Stimulated activated CD8-positive, alpha-beta memory T cell treated with anti-CD3 and anti-CD28 coated beads, Interleukin-12 subunit alpha, Interleukin-12 subunit beta, amount 100 ng/mL, for 4 hours (primary cell): Measurements from ENCODE around the gene PHF19.

Experiments
- DNase-seq: peaks from one replicate; pipeline ENCODE4 v3.0.0-alpha.2; 2020; ENCODE audit warnings: low read depth

Gene PHF19

DNA sequence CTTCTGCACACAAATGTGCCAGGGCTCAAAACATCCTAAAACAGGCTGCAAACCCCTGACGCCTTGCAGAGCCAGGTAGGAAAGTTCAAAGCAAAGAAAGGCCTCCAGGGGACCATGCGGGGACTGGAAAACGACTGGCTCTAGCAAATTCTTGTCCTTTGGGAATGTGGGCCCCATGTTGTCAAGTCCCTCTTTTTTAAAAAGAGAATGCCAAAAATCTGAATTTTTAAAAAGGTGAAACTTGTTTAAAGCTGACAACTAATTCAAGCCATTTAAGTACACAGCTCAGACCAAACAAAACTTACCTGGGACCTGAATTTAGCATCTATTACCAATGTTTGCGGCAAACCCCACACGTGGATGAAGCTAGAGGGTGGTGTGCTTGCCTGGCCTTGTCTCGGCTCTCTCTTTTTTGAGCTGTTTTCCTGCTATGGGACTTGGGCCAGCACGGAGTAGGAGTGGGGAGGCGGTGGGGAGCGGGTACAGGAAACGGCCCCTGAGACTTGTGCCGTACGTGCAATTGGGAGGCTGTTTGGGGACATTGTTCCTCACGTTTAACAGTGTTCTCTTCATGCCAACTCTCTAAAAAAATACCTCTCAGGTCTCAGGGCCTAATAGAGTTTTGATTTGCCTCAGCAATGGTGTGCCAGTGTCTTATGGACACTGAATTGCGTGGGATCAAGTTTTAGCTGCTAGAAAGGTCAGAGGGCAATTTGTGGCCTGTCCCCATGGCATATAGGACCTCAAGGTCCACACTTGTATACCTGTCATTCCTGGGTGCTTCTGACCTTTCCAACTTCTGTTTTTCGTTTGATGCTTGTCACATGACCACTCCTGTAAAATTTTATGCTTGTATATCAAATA is 15.1 kb upstream of the PHF19 start:
- DNase-seq = no peak

DNA sequence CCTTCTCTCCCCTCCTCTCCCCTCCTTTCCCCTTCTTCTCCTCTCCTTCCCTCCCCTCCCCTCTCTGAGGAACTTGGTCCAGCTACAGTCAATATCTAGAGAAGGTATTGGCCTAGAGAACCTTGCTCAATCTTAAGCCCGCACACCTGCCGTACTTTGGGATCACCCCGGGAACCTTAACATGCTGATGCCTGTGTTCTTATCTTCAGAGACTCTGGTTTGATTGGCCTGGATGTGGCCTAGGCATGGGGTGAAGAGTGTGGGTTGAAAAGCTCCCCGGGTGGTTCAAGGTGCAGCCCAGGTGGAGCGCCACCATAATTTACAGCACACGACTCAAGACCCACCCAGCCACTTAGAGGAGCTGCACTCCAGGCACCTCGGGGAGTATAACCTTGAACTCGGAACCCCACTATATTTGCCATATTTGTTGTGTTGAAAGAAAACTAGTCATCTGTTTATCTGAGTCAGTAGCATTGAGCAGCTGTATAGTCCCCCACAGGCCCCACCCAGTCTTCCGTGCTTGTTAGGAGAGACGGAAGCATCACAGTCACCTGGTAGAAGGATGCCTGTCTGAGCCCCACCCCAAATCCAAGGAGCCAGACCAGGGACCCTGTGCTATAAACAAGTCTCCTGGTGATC is 14.4 kb upstream of the PHF19 start:
- DNase-seq = no peak

DNA sequence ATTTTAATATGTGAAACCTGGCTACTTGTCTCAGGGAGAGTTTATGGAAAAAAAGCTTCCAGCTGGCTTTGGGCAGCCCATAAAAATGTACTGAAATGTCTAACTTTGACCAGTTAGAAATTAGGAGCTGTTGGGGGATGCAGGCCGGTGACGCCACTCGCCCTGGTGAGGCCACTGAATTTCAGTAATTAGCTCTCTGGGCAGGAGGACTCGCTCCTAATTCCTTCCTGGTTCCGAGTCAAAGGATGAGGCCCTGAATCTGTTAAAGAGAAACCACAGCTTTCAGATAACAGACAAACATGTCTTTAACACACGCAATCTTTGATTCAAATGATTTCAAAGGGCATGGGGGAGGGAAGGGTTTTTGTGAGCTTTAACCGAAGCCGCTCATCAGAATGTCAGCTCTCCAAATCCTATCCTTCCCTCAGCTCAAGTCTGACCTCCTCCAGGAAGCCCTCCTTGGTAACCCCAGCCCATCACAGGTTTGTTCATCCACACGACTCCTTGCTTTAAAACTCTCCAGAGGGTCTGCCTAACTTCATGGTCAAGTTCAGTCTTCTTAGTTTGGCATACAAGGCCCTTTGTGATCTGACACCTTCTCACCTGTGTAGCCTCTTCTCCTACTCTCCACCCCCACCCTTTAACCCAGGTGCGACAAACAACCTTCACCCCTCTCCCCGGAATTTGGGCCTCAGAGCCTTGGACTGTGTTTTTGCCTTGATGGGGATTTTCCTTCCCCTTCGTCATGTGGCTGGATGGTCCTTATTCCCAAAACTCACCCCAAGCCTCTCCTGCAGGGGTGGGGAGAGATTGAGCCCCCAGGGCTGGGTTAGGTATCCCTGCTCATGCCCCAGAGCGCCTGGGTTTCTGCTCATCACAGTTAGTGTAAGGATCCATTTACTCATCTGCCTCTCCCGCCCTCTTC is 13.6 kb upstream of the PHF19 start:
- DNase-seq = no peak

DNA sequence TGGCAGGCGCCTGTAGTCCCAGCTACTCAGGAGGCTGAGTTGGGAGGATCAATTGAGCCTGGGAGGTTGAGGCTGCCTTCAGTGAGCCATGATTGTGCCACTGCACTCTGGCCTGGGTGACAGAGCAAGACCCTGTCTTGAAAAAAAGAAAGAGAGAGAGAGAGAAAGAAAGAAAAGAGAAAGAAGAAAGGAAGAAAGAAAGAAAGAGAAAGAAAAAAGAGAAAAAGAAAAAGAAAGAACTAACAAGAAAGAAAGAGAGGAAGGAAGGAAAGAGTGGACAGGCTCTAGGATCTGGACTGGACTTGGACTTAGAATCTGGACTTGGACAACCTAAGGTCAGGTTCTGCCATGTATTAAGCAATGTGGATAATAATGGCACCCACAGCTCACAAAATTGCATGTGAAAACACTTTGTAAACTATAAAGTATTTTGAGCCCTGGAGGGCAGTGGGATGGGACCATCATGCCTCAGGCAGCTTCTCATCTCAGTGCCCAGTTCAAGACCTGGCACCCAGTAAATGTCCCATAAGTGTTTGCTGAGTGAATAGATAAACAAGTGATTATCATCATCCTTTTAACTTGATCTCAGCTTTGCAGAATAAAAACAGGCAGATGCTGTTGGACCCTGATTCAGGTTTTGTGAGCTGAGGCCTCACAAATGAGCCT is 12.8 kb upstream of the PHF19 start:
- no peak for DNase-seq

DNA sequence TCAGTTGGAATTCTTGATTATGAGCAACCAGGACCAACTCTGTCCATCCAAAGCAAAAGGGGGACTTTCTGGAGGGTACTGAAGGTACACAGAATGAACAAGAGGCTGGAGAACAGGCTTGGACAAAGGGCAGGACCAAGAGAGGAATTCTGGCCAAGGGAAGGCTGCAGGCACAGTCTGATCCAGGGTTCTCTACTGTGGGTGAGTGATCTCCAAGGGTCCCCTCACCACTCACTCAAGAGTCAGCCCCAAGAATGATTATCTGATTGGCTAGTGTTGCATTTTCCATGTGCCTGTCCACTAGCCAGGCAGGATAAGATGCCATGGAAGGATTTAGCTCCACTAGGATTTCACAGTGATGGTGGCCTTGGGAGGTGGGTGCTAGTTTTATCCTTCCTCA is 11.6 kb upstream of the PHF19 start:
- no peak for DNase-seq

DNA sequence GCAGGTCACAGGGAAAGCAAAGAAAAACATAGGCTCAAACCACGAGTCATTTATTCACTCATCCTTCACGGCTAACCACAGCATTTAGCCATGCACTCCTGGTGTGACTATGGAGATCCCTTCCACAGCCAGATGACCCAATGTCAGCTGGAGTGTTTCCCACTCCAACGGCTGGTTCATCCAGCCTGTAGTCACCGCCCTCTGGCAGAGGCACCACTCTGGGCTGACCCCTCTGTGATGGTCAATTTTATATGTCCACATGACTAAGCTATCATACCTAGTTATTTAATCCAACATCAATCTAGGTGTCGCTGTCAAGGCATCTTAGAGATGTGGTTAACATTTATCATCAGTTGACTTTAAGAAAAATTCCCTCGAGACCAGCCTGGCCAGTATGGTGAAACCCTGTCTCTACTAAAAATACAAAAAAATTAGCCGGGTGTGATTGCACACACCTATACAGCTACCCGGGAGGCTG is 9.5 kb upstream of the PHF19 start:
- DNase-seq = no peak

DNA sequence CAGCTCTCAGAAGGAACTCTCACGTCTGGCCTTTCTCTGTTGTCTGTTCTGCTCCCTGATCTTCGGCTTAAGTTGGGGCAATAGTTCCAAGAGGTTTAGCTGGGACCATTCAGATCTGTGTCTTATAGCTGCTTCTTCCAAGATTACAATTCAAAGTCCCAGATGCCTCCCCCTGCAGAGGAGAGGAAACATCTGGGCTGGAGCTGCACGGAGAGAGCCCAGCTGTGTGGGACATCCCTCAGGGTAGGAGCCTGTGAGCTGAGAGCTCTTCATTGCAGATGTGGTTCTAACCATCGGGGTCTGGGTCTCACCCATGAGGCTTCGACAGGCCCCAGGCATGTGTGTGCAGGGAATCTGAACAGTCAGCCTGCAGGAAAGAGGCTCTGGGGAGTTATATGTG is 9.0 kb upstream of the PHF19 start:
- DNase-seq = no peak

DNA sequence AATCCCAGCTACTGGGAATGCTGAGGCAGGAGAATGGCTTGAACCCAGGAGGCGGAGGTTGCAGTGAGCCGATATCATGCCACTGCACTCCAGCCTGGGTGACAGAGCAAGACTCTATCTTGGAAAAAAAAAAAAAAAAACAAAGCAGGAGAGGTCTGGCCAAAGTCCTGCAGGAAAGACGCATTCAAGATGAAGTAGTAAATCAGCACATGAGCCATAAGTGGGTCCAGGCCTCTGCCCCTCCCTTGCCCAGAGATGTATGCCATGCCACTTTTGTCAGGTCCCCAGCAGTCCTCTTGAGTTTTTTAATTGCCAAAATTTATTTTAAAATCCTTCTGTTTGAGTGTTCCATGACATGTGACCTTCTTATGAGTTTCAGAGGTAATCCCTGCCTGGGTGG is 8.5 kb upstream of the PHF19 start:
- DNase-seq = no peak

DNA sequence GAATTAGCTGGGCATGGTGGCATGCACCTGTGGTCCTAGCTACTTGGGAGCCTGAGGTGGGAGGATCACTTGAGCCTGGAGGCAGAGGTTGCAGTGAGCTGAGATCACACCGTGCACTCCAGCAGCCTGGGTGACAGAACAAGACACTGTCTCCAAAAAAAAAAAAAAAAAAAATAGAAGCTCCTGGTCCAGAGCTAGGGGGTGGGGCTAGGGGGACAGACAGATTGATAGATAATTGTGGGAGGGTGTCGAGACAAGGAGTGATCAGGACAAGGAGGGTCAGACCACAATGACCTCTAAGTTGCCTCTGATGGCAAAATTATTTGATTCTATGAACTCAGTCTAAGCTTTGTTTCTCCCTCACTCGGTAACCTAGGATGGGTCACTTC is 6.6 kb upstream of the PHF19 start:
- DNase-seq = no peak

DNA sequence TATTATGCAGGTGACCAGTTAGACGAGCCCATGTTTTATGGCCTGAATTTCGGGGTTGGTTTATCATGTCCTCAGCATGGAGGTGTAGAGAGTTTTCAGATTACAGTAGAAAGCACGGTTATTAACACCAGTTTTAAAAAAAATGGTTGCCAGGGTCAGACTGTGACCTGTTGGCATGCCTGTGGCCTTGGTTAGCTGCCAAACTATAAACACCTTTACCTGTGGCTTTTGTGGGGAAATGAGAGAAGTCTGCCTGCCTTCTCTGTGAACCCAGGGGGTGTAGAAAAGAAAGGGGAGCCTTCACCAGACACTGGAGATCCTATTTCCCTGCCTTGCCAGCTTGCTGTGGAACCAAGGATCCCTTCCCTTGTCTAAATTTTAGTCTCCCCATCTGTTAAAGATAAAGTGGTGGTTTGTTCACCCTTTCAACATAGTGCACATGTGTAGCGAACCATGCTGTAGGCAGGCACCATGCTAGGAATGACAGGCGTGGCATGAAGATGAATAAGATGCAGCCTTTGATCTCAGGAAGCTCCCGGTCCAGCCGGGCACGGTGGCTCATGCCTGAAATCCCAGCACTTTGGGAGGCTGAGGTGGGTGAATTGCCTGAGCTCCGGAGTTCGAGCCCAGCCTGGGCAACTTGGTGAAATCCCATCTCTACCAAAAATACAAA is 6.1 kb upstream of the PHF19 start:
- DNase-seq = no peak

DNA sequence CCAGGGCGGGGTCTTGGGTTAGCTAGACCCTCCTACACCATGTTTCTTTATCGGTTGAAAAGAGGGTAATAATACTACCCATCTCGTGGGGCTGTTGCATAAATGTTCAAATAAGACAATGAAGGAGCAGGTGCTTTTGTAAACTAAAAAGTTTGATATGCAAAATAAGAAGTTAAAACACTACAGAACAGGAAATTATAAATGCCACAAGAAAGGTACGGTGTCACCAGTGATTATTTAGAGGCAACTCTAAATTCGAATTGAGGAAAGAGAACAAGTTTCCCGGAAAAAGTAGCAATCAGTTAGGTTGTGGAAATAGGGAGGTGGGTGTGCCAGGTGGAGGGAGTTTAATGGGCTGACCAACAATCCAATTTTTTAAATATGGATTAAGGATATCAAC is 2.5 kb upstream of the PHF19 start:
- no peak for DNase-seq

DNA sequence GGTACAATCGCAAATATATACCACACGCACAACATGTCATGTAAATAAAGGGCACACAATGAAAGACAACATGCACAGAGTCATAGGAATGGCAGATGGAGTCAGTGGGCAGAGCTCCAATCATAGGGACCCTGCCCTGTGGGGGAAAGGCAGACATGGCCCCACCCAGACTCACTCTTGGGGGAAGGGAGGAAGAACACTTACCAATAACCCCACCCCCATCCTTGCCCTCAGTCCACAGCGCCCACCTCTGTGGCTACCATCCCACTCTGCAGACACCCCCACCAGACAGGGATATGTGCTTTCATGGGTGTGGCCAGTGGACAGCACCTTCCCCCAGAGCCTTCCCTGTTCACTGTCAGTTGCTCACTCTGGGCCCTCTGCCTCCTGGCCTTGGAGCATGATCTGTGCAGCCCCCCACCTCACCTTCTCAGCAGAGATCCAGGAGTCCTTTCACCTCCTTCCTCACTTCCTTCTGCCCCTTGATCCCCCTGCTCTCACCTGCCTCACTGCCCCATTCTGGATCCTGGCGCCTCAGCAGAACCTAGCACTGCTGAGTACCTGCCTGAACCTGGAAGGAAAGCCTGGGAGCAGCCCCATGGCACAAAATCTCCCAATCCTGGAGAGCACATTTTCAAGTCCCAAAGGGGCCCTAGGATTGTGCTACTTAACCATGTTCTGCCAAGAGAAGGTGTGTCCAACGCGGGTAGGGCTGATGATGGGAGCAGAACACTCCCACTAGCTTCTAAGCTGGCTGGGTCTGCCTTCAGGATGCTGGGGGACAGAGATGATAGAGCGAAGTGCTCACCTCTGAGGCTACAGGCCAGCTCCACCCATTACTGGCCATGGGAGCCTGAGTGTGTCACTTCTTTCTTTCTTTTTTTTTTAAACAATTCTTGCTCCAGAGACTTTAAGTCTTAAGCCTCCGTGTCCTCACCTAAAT is 1.5 kb upstream of the PHF19 start:
- DNase-seq = no peak

DNA sequence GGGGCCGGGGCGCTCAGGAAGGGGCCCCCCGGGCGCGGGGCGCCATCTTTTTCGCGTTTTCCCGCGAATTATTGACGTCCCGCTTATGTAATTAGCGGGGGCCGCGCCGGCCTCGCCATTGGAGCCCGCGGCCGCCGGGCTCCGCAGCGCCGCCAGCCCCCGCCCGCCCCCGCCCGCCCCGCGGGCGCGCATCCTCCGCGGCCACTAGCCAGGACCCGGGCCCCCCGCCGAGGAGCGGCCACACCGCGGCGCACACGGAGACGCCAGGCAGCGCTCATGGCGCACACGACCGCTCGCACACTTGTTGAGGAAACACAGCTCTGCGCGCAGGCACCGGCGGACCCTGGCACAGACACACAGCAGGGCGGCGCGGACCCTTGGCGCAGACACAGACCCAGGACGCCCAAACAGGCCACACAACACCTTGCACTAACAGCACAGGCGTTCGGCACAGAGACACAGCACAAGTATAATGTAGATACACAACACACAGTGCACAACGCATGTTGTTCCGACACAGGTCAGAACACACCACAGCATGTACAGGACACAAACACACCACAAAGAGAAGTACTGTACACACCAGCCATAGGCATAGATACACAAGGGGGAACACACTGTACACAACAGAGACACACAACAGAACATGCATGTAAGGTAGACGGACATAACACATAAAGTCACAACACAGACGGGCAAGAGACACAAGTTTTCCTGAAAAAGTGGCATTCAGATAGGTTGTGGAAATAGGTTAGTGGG is 467 bp upstream of the PHF19 start:
- peak; percentile 42 for DNase-seq

DNA sequence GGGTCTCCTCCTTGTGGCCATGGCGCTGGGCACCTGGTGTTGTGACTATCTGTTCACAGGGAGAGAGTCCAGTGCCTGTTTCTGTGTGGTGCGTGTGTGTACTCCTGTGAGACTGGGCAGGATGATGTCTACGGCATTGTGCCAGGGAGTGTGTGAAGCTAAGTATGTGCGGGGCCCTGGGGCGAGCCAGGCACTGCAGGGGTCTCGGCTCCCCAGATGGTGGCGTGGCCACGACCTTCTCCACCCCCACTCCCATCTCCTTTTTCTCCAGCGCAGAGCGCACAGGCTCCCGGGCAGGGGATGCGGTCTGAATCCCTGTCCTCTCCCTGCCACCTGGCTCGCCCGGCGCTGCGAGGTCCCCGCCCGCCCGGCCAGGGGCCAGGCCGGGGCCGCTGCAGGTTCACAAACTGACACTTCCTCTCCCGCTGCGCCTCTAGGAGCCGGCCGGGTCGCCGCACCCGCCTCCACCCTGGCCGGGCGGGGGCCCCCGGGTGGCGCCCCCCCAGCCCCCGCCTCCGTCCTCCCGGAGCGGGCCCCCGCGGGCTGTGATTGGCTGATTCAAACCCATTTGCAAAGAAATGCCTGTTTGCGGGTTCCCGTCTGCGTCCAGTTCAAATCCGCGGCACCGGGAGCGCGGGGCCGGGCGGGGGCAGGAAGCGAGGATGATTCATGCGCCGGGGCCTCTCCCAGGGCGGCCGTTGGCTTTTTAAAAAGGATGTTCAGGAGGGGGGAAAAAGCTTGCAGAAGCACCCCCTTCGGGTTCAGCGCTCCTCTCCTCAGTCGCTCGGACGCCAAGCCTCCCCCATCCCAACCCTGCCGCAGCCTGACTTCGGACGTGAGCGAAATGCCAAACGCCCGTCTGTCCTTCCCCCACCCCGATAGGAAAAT is 790 bp downstream of the PHF19 start:
- DNase-seq = peak; percentile 70

DNA sequence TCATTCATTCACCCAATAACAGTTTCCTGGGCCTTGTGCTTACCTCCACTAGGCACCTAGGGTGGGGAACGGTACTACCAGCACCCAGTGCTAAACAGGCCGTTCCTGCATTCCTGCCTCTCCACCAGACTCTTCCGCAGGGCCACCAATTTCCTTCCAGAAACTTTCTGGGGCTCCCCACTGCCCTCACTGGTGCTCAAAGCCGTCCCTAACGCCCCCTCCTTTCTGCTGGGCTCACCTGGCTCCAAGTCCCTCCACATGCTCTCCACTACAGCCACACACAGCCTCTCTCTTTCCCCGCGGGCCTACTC is 1.4 kb downstream of the PHF19 start:
- no peak for DNase-seq

DNA sequence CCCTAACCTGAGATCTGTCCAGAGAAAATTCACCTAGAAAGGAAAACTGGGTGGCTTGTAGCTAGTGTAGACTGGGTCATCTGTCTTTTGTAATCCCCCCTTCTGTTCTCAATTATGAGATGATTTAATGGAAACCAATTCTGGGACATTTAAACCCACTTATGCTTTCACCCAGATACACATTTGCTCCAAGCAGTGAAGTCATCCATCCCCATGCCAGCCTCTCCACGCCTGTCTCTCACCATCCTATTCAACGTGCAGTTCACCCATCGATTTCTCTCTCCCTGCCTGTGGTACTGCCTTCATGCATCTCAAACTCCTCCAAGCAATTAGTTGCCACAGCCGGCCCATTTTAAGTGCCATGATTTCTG is 1.8 kb downstream of the PHF19 start:
- no peak for DNase-seq

DNA sequence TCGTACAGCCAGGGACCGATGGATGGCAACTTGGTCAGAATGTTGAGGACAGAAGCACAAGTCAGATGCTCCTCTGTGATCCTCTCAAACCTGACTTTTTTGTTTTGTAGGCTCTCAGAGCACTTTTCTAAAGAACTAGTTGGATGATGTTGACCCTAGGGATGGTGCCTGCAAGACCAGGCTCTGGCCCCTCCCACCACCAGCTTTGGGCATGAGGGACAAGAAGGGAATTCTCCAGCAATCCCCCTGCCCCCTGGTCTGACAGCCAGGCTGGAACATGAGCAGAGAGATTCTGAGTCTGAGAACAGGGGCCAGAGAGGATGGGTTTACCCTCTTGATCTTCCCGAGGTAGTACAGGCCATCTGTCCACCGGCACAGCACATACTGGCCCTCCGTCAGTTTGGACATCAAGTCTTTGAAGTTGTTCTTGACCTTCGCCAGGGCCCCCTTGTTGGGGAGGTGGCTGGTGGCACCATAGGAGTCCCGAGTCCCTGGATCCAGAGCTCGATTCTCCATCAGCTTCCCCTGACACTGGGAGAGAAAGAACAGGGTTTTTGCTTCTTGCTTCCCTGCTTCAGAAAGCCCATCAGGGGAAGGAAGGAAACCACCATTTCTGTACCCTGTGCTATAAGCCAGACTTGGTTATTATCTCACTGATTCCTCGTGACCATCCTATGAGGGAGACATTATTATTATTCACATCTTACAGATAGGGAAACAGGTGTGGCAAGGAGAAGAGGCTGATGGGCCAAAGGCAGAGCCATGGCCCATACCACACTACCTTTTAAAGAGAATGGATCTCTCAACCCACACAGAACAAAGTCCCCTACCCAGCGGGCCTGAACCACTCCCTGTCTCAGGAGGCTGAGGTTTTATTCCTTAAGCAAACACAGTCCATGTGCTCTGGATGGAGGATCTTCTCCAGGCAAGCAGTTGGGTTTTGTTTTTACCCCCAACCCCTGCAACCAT is 2.5 kb downstream of the PHF19 start:
- no peak for DNase-seq

DNA sequence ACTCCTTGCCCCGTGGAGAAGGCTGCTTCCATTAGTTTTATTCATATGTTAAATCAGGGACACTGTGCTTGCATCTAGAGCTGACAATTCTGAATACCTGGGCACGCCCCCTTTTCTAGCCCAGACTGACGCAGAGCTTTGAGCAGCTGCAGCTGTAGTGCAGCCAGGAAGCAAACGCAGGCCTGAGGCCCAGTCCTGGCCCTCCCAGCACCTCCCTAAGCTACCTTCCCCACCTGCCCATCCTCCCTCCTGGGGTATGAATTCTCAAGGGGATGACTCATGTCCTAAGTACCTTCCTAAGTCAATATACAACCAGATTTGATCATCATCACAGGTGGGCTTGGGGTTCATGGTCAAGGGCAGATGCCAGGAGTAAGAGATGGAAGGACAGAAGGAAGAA is 3.5 kb downstream of the PHF19 start:
- no peak for DNase-seq
